KMS-11 (cell line): ENCODE results near the gene ZC3HAV1.

Experiments
- H2AFZ ChIP-seq: fragments of 200-600 bp; sonication (generic); 2 replicates; pipeline ENCODE4 v1.6.1; 2016; ENCODE audit warnings: antibody characterized with exemption, mixed run types, low read depth
- H3K27ac ChIP-seq: fragments of 200-600 bp; sonication (generic); 2 replicates; pipeline ENCODE4 v1.6.1; 2016; ENCODE audit warnings: mild to moderate bottlenecking, mixed run types
- H3K27me3 ChIP-seq: fragments of 200-600 bp; sonication (generic); 2 replicates; pipeline ENCODE4 v1.6.1; 2017; ENCODE audit warnings: mild to moderate bottlenecking, low read depth, mixed run types, moderate library complexity; ENCODE audit not compliant: insufficient read depth
- H3K36me3 ChIP-seq: fragments of 200-600 bp; sonication (generic); 2 replicates; pipeline ENCODE4 v1.6.1; 2017; ENCODE audit warnings: mild to moderate bottlenecking, mixed run types; ENCODE audit not compliant: insufficient read depth
- H3K4me1 ChIP-seq: fragments of 200-600 bp; sonication (generic); 2 replicates; pipeline ENCODE4 v1.6.1; 2016; ENCODE audit warnings: mild to moderate bottlenecking, low read depth, mixed run types; ENCODE audit not compliant: poor library complexity, severe bottlenecking
- H3K4me2 ChIP-seq: fragments of 200-600 bp; sonication (generic); 2 replicates; pipeline ENCODE4 v1.7.0; 2016; ENCODE audit warnings: mild to moderate bottlenecking, mixed run types
- H3K4me3 ChIP-seq: fragments of 200-600 bp; sonication (generic); IDR thresholded peaks from 2 replicates; pipeline ENCODE4 v1.6.1; 2017; ENCODE audit warnings: low read depth, low read length, mixed read lengths; ENCODE audit not compliant: insufficient read depth
- H3K79me2 ChIP-seq: fragments of 200-600 bp; sonication (generic); 2 replicates; pipeline ENCODE4 v1.6.1; 2016; ENCODE audit warnings: low read depth, mixed run types; ENCODE audit not compliant: insufficient read depth
- H3K9ac ChIP-seq: fragments of 200-600 bp; sonication (generic); 2 replicates; pipeline ENCODE4 v1.6.1; 2016; ENCODE audit warnings: mild to moderate bottlenecking, mixed run types
- H4K20me1 ChIP-seq: fragments of 200-600 bp; sonication (generic); 2 replicates; pipeline ENCODE4 v1.6.1; 2016; ENCODE audit warnings: mild to moderate bottlenecking, mixed run types; ENCODE audit not compliant: insufficient read depth
- CTCF ChIP-seq: fragments of 200-600 bp; sonication (generic); conservative IDR thresholded peaks from 2 replicates; pipeline ENCODE4 v1.6.1; 2017; ENCODE audit warnings: low read depth, mild to moderate bottlenecking, antibody characterized with exemption, low read length, moderate library complexity, mixed read lengths

ZC3HAV1 gene

DNA sequence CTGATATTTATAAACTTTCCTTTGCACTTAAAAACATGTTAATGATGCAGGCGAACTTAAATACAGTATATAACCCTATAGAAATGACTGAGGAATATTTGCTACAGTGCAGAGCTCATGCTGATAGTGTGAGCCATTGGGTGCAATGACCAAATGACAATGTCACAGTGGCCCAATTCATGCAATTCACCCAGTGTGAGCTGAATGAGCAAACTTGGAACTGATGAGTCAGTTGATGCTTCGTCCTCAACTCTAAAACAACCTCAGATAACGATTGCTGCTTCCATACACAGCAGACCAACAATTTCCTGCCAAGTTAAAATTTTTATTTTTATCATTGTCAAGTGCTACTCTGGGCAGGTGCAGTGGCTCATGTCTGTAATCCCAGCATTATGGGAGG, 61.5 kb downstream of the ZC3HAV1 start:
- no peak overlapping the region for H2AFZ ChIP-seq
- no peak overlapping the region for H3K27ac ChIP-seq
- no peak overlapping the region for H3K4me2 ChIP-seq
- H4K20me1 ChIP-seq, result no peaks in the 10 kb centered on the region
- H3K9ac ChIP-seq, result no peak overlapping the region
- no peaks in the 10 kb centered on the region for H3K27me3 ChIP-seq
- no peaks in the 10 kb centered on the region for H3K36me3 ChIP-seq
- H3K4me1 ChIP-seq, result peaks cover 12% of the 10 kb centered on the region
- no peak for TF ChIP-seq CTCF
- H3K79me2 ChIP-seq, result no peaks in the 10 kb centered on the region
- H3K4me3 ChIP-seq, result no peak overlapping the region

- no peak overlapping the region for H3K27ac ChIP-seq
- no peaks in the 10 kb centered on the region for H4K20me1 ChIP-seq
- no peak overlapping the region for H3K4me3 ChIP-seq
- H2AFZ ChIP-seq, result no peak overlapping the region
- H3K79me2 ChIP-seq, result no peaks in the 10 kb centered on the region
- H3K9ac ChIP-seq, result no peak overlapping the region
- no peak overlapping the region for H3K4me2 ChIP-seq
- peaks cover 12% of the 10 kb centered on the region for H3K4me1 ChIP-seq
- no peaks in the 10 kb centered on the region for H3K36me3 ChIP-seq
- H3K27me3 ChIP-seq, result no peaks in the 10 kb centered on the region
- no peak for TF ChIP-seq CTCF
Observed at GRCh38 chr7:139046143-139046542, 63.4 kb downstream of the ZC3HAV1 start.

DNA sequence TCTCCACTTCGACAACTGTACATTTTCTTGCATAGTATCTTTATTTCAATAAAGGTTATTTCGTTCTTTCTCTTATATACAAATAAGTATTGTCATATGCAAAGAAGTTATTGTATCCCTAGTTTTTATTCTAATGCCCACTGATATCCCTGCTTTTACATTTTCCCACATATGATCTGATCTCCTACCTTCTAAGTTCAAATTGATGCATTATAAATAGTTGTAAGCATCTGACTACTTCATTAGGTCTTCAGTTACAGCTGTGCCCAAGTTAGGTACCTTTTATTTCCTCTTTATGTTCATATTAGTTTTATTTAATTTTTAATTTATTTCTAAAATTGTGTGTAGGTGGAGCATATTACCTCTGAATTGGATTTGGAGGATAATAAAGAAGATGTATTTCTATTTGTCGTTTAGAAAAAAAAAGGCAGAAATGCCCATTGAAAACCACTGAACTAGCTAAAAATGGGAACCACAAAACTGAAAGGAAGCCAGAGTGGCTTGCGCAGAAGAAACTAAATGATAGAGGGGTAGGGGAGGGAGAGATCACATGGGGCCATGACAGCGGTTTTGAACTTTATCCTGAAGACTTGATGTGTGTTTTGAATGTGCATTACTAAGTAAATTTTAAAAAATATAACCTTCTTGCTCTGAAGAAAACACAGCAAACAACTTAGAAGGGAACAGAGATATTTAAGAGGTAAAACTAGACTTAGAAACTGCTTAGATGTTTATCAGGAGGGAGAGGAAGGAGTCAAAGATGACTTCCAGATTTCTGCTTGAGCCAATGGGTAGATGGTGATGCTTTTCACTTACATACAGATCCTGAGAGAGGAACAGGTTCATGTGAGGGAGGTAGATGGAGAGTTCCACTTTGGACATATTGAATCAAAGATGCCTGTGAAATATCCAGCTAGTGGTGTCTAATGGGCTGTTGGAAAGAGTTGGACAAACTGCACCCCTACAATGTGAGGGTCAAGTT, 64.4 kb downstream of the ZC3HAV1 start:
- Histone ChIP-seq H3K27ac (no peak overlapping the region), H3K4me2 (no peak overlapping the region), H3K79me2 (no peaks in the 10 kb centered on the region), H4K20me1 (no peaks in the 10 kb centered on the region), H3K27me3 (no peaks in the 10 kb centered on the region), H2AFZ (no peak overlapping the region), H3K4me1 (peaks cover 12% of the 10 kb centered on the region), H3K9ac (no peak overlapping the region), H3K36me3 (no peaks in the 10 kb centered on the region), H3K4me3 (no peak overlapping the region)
- TF ChIP-seq CTCF, result no peak

DNA sequence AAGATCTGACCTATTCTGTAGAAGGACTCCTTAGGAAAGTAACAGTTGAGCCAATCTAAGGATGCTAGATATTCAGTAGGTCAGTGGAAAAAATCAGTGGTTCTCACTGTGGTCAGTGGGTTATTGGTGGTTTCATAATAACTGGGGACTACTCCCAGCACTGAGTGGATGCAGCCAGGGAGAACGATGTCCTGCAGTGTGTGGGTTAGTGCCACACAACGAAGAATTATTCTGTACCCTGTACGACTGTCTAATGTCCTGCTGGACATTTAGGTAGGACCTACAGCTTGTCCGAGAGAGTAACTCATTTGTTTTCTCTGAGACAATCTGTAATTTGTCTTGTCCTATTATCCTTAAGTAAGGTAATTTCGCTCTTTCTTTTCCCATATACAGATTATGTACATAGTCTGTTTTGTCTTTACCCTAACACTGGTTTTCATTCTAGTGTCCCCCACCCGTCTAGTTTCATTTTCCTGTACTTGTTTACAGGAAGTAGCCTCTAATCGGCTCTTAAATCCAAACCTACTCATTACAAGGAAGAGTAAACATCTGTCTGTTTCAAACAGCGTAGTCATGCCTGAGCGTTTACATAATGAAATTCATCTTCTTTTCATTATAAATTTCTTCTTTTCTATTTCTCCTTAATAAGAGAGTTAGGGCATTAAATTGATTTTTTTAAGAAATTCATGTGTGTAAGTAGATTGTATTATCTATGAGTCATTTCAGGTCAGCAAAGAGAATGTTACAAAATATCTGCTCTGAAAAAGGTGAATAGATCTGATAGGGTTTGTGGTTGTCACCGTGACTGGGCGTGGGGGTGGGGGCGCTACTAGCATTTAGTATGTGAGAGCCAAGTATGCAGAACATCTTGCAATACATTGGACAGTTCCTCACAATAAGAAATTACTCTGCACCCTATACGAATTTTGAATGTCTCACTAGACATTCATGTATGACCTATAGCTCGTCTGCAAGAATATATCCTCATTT, 65.4 kb downstream of the ZC3HAV1 start:
- H3K4me2 ChIP-seq, result no peak overlapping the region
- H3K9ac ChIP-seq, result no peak overlapping the region
- no peaks in the 10 kb centered on the region for H3K27me3 ChIP-seq

More for the DNA sequence above, 65.4 kb downstream of the ZC3HAV1 start:
- no peaks in the 10 kb centered on the region for H3K36me3 ChIP-seq
- H3K4me3 ChIP-seq, result no peak overlapping the region
- no peaks in the 10 kb centered on the region for H4K20me1 ChIP-seq
- TF ChIP-seq CTCF, result no peak
- no peak overlapping the region for H2AFZ ChIP-seq
- no peaks in the 10 kb centered on the region for H3K79me2 ChIP-seq
- no peak overlapping the region for H3K27ac ChIP-seq
- H3K4me1 ChIP-seq, result peaks cover 12% of the 10 kb centered on the region
